Measurements from ENCODE around the gene SHTN1.
A peak's percentile ranks its signal among the peaks of the same experiment; 100 is the strongest.

The SHTN1 gene

DNA sequence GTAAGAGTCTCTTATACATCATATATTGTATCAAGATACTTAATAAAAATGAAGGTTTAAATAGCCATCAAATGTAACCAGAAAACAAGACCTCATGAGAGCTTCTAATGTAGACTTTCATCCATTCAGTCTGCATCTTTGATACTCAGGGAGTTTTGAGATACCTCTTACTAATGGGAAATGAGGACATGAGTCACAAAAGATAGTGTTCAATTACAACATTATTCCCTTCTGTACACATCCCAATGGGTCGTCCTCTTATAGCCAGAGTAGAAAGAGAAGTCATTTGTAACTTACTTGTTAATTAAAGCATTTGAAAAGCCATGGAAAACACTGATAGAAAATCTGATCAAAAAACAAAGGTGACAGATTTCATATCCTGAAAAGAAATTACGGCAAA, 19.4 kb downstream of the SHTN1 start:
- DNase-seq (ENCODE audit: low spot score): no peak

DNA sequence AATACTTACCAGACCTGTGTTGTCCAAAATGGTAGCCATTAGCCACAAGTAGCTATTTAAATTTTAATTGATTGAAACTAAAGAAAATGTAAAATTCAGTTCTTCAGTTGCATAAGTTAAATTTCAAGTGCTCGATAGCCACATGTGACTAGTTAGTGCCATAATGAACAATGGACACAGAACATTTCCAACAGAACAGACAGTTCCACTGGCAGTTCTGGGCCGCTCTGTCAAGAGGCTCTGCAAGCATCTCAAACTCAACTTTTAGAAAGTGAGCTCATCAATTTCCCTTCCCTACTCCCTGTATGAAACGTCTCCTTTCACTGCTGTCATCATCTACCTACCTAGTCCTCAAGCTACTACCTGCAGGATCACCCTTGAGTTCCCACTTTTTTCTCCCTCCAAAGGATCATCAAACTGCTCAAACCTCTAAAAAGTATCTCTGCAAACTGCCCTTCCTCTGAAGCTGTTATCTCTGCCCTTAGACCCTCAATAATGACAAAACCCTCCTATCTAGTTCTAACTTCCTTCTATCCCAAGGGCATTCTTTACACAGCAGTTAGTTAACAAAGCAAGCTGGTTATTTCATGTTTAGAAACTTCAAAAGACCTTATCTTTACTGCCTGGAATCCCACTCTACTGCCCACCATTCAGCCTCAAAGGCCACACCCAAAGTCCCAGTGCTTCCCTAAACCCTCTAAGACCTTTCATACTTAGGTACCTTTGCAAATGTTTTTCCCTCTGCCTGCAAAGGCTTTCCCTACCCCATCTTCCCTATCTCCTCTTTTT, 20.6 kb downstream of the SHTN1 start:
- peak; percentile 53 for DNase-seq (ENCODE audit: low spot score)

DNA sequence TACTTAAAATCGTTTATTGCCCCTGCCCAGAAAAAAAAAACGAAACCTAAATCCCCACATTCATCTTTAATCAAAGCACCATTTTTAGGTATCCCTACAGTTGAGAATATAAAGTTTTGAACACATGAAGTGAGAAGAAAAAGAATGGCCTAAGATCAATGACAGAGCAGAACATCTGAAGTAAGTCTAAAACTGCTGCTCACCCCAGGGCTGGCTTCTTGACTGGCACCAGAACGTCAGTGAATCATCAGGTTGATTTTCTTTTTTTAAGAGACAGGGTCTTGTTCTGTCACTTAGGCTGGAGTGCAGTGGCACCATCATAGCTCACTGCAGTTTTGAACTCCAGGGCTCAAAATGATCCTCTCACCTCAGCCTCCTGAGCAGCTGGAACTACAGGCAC, 24.9 kb downstream of the SHTN1 start:
- DNase-seq (ENCODE audit: low spot score): no peak

DNA sequence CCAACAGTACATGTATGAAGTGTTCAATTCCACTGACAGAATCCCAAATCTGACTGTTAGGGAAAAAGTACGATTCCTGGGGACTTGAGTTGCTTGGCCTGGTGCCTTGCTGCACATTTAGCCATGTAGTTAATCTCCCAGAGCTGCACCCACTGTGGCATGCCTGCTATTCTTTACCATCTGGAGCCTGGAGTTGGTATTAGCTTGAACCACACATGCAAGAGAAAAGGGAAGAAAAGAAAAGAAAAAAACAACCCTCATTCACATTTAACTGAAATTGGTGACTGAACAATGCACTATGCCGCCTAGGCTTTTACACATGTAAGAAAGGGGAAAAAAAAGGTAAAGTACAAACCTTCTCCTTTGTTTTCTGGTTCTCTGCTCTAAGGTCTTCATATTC, 26.1 kb downstream of the SHTN1 start:
- no peak for DNase-seq (ENCODE audit: low spot score)

DNA sequence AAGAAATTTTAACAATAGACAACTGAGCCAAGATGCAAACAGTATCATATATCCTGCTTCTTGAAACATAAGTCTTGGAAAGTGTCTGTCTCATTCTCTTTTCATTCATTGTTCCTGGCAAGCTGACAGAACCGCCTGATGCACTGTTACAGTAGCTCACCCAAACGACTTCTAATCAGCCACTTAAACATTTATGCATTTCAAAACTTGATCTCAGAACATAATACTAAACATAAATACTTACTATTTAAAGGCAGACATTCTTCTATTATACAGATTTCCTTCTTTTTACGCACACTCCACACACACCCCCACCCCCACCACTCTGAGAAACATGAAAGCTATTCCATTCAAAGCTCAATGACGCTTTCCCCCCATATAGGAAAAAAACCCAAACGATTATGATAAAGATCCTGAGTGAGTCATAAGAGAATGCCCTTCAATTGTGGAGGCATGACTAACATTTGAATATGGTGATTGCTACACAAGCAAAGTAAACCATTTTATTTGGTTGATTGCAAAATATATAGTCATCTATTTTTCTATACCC, 30.5 kb downstream of the SHTN1 start:
- peak; percentile 58 for DNase-seq (ENCODE audit: low spot score)

DNA sequence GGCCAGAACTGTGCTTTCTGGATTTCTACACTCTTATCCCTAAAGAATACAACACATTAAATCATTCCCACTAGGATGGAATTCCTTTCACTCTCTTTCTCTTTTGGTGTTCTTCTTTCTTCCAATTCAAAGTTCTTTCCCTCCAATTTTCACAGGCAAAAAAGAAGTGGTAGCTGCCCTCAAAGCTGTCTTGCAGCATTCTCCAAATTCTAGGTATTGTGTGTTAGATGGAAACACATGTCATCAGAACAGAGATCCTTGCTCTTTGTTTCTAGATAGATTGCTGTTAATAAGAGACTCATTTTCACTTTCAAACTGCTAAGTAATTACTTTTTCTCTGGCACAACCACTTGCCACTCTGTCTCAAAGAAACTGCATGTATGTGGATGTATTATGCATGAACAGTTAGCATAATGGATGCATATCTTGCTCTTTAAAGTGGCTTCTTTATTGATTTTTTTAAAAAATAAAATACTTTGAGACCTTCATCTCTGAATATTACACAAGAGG, 31.0 kb downstream of the SHTN1 start:
- no peak for DNase-seq (ENCODE audit: low spot score)

DNA sequence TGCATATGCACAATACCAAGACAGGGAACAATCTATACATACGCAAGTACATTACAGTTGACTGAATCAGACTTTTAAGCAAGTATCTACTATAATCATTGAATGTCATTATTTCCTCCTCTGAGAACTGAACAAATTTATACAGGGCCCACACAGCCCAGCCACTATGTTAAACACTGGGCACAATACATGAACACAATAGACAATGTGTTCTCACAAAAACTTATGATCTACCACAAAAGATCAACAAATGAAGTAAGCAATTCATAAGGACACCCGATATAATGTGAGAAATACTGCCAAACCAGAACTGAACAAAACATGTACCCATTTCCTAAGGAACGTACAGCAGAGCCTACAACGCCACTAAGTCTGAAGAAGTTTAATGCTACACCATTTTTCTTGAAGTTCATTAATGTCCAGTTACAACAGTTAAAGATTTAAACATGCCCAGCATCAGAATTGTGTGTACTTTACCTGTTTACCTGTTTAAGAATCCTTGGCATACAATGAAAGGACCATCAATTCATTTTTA, 31.5 kb downstream of the SHTN1 start:
- DNase-seq (ENCODE audit: low spot score): peak; percentile 77

DNA sequence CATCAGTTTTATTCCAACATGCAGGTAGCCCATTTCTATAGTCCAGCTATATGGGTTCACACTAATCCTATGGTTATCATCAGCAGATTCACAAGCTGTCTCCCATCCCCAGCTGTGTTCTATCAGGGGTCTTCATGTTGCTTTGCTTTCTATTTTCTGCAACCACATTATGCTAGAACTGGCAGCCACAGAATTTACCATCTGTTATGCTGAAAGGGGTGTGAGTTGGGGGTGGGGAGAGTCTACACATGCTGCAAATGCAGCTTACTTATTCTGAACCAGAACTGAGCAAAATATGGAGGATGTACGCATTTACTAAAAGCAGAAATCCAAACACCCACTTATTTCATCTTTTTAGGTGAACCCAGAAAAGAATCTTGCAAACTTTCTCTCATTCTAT, 32.9 kb downstream of the SHTN1 start:
- peak; percentile 68 for DNase-seq (ENCODE audit: low spot score)

DNA sequence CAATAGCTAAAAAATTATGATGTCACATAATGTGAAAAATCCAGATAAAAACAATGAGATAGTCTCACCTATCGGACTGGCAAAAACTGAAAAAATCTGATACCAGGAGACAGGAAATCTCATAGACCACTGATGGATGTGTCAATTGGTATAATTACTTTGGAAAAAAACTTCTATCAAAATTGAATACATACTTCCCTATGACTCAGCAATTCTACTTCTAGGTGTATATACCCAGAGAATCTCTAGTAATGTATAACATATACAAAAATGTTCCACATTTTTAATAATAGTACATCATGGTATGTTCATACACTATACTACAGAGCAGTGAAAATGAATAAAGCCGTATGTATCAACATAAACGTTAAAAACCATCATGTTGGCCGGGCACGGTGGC, 34.9 kb downstream of the SHTN1 start:
- no peak for DNase-seq (ENCODE audit: low spot score)

DNA sequence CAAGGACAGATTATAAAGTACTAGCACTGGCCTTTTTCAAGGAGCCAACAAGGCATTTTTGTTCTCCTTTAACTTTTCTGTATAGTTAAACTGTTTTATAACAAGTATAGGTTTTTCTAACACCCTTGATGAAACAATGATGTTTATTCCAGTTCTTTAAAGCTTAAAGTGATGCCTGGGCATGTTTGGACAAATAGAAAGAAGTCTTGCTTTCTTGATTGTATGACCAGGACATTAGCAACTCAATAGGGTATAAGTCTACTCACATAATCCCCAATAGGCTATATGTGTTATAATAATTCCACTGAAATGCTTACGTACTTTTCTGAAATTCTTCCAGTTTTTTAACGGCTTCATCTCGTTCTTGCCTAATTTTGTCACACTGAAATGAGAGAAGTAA, 36.7 kb downstream of the SHTN1 start:
- no peak for DNase-seq (ENCODE audit: low spot score)

DNA sequence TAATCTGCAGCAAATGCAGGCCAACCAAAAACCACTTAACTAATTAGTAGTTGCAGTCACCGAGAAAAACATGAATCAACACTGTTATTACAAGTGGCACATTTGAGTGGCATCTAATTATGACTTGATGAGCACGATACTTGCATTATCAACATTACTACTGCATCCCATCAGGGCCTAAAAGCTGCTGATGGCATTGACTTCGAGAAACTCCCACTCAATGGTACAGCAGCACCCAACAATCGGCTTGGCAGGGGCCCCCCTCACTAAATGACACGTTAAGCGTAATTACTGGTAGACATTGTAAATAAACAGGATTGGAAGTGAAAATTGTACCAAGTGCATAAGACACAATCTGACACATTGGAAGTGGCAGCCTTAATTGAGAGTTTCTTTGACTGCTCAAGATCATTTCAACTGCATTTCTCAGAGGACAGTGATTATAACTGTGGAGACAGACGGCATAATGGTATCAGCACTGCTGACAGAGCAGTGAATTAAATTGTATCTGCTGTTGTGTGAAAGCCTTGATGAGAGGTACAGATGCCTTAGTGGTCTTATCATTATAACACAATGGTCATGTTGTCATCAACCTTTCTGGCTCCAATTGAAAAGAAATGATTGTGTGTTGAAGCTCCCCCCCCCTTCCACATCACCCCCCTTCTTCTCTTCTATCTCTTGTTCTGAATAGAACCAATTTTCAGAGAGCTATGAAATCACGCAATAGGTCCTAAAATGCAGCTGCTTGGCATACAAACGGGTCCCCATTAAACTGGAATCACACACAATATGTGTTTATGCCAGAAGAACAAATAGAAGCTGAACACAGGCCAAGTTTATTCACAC, 43.4 kb downstream of the SHTN1 start:
- peak; percentile 94 for DNase-seq (ENCODE audit: low spot score)

DNA sequence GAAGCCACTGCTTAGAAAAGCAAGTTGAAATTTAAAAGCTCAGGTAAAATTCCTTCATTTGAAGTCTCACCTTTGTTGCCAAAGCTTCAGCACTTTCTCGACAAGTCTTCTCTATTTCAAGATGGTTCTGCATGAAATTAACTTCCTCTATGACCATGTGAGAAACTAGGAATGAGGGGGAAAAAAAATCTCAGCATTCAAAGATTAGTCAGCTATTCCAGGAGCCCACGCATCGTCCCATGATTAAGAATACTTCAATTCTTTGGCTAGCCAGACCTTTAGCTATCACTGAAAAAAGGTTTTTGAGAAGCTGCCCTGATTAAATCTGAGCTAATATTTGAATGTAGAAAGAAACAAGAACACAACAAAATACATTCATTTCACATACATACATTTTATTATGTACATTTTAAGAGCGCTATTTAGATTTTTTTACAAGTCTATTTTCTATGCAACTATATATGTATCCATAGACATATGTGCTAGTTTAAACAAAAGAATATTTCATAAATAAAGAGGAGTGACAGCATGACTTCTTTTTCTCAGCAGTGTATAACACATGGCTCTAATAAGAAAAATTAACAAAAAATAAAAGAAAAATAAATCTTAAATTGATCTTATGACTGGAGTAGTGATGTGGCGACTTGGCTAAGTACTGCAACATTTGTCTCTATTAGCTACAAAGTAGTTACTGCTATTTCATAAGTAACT, 44.8 kb downstream of the SHTN1 start:
- no peak for DNase-seq (ENCODE audit: low spot score)

DNA sequence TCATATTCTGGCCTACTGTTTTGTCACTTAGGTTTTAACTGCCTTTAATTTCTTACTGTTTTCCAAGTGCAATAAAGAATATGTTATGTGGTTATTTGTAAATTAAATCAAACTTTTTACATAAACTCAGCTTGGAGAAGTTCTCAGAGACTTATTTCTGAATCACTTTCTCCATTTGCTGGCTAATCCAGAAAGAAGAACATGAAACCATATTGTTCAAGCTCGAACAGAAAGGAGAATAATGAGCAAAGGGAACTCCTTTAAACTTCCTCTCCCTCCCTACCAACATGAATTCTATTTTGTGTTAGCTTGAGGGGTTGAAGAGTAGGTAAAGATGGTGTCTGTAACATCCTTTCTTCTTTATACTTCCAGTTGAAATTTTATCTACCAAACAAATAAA, 52.3 kb downstream of the SHTN1 start:
- no peak for DNase-seq (ENCODE audit: low spot score)

DNA sequence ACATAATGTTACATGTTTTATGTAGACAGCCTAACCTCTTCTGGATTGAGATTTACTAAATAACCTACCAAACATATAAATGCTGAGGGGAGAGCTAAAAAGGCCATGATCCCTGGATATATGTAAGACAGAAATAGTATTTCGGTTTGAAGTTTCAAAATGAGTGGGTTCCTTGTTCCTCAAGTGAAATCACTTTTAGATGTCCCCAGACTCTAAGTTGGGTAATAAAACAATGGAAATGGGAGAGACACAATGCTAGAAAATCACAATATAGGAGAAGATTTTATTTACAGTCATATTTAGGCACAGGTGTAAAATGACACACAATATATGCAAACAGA, 56.5 kb downstream of the SHTN1 start:
- DNase-seq (ENCODE audit: low spot score): no peak

DNA sequence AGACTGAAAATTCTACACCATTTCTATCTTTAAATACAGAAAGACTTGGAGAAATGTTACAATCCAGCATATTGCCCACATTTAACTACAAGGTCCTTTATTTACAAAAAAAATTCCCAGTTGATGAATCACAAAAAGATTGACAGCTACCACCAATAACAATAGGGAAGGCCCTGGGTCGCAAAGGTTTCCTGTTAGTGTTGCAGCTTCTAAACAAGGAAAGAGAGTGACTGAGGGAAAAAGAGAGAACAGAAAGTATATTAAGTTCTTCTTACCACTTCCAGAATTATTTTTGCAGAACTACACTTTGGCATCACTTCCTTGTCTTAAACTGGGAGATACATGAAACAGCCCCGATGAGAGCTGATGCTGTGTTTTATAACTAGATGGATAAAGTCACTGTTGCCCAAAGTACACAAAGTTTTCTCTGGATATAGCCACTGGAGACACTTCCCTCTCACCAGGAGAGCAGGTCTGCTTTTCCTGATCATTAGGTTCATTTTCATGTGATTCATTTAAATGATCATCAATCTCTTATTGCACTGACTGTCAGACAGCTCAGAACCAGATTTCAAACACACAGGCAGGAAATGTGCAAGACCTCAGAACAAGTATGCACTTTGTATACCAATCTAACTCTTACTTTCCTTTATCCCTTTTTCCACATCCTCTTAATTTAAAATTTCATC, 57.0 kb downstream of the SHTN1 start:
- peak; percentile 45 for DNase-seq (ENCODE audit: low spot score)

DNA sequence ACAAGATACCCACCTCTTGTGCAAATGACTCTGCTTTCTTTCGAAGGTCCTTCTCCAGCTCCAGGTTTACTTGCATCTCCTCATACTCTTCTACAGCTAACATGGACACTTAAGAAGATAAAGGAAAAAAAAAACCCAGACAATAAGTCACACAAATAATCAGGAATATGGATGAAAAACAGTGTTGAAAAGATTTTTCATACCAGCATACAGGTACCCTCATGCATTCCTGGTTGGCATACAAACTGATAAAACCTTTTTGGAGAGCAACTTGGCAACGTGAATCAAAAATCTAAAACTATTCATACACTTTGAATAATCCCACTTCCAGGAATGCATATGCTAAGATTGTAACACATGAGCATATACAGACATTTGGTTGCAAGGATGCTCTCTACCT, 60.1 kb downstream of the SHTN1 start:
- no peak for DNase-seq (ENCODE audit: low spot score)

DNA sequence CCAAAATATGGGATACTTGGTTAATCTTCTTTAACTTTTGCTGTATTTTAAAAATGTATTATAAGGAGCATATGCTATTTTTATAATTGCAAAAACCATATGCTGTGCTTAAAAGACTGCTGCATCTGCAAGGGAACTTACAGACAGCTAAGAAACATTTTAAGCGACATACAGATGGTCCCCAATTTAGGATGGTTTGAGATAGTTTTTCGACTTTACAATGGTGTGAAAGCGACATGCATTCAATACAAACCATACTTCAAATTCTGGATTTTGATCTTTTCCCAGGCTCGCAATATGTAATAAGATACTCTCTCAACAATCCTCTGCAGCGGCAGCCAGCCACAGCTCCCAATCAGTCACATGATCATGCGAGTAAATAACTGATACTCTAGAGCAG, 73.2 kb downstream of the SHTN1 start:
- DNase-seq (ENCODE audit: low spot score): no peak

DNA sequence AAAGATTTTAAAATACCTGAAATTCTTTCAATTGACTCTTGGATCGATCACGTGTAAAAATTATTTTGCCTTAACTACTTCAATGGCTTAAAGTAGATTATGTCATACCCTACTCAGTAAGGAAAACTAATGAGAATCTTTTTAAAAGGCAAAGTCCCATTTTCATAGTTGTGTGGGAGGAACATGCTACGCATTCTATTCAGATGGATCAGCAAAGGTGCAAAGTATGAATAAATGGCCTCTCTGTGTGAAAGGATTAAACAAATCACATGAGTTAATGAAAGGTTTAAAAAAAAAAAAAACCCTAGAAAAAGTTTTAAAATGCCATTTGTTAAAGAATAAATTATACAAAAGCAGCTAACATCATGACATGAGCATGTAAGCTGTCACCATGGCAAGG, 78.6 kb downstream of the SHTN1 start:
- DNase-seq (ENCODE audit: low spot score): no peak

DNA sequence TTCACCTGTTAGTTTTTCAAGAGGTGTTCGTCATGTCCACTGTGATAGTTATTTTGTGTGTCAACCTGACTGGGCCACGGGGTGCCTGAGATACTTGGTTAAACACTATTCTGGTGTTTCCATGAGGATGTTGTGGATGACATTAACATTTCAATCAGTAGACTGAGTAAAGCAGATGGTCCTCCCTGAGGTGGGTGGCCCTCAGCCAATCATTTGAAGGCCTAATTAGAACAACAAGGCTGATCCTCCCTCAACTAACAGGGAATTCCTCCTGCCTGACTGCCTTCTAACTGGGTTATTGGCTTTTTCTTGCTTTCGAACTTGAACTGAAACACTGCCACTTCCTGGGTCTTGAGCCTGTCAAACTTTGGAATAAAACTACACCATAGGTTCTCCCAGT, 79.9 kb downstream of the SHTN1 start:
- no peak for DNase-seq (ENCODE audit: low spot score)

DNA sequence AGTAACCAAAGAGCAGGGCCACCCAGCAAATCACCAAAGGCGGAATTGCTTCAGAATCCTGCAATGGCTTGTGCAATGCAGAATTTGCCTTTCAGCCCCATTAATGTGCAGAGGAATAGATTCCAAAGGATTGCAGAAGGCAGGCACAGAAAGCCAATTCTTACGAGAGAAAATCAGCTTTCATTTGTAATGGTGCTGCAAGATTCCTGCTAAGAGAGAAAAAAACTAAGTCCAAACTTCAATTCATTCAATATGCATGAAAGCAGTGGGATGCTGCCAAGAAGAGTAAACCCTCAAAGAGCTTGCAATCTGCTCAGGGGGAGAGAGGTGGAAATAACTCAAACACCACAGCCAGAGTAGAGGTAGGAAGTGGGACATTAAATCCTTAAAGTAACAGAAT, 85.3 kb downstream of the SHTN1 start:
- DNase-seq (ENCODE audit: low spot score): no peak

DNA sequence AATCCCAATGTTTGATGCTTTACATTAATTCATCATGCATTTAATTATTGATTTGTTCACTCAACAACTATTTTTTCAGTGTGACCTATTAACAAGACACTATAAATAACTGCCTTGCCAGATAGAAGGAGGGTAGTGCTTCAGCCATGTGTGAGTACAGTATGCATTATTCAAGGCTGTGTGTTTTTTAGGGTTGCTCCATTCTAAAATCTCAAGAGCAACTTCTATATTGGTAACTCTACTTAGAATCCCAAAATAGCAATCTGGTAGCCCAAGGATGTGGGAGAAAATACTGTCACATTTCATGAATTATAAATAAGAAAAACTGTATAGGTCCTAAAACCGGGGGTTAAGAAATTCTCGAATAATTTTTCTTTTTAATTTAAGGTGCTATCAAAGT, 85.8 kb downstream of the SHTN1 start:
- no peak for DNase-seq (ENCODE audit: low spot score)

DNA sequence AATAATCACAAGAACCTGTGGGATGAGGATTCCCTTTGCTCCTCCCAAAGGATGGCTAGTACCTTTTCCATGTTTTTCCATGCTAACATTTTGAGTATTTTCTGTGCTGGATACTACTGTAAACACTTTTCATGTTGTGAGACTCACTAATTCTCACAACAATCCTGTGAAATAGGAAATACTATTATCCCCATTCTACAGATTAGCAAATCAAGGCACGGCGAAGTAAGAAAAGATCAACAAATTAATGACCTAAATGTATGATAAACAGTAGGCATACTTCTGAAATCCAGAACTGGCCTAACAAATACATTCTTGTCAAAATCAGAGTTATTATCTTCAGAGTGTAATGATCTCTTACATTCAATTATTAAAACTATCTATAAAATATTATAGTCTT, 86.4 kb downstream of the SHTN1 start:
- no peak for DNase-seq (ENCODE audit: low spot score)

Data from Ammon's horn (tissue), 1 donor.